Ishikawa (cell line): Measurements from ENCODE around the gene GSS.

ENCODE experiments used
- CEBPB ChIP-seq: IDR thresholded peaks from 2 replicates; pipeline ENCODE4 v1.6.1; 2012
- CREB1 ChIP-seq: IDR thresholded peaks from 2 replicates; pipeline ENCODE4 v1.6.1; 2012; ENCODE audit warnings: low read depth
- EGR1 ChIP-seq: IDR thresholded peaks from 2 replicates; pipeline ENCODE4 v1.6.1; 2012
- EP300 ChIP-seq: IDR thresholded peaks from 2 replicates; pipeline ENCODE4 v1.6.1; 2012; ENCODE audit warnings: borderline replicate concordance
- FOXM1 ChIP-seq: IDR thresholded peaks from 2 replicates; pipeline ENCODE4 v1.6.1; 2012; ENCODE audit warnings: low read depth, borderline replicate concordance
- NFIC ChIP-seq: IDR thresholded peaks from 2 replicates; pipeline ENCODE4 v1.6.1; 2012
- RAD21 ChIP-seq: IDR thresholded peaks from 2 replicates; pipeline ENCODE4 v1.6.1; 2012; ENCODE audit warnings: low read depth
- TAF1 ChIP-seq: IDR thresholded peaks from 2 replicates; pipeline ENCODE4 v1.6.1; 2012; ENCODE audit warnings: low read depth, mild to moderate bottlenecking
- TCF12 ChIP-seq: IDR thresholded peaks from 2 replicates; pipeline ENCODE4 v1.6.1; 2012; ENCODE audit warnings: low read depth
- TEAD4 ChIP-seq: IDR thresholded peaks from 2 replicates; pipeline ENCODE4 v1.6.1; 2012
- USF1 ChIP-seq: IDR thresholded peaks from 2 replicates; pipeline ENCODE4 v1.6.1; 2012
- YY1 ChIP-seq: IDR thresholded peaks from 2 replicates; pipeline ENCODE4 v1.6.1; 2012; ENCODE audit warnings: low read depth
- ZBTB7A ChIP-seq: IDR thresholded peaks from 2 replicates; pipeline ENCODE4 v1.6.1; 2012; ENCODE audit warnings: low read depth
- TF ChIP-seq, protein P1 (sequence below): IDR thresholded peaks from 2 replicates; pipeline ENCODE4 v1.6.1; 2012
- TF ChIP-seq, protein P2 (sequence below): IDR thresholded peaks from 2 replicates; pipeline ENCODE4 v1.6.1; 2012; ENCODE audit warnings: low read depth, mild to moderate bottlenecking

Gene GSS

DNA sequence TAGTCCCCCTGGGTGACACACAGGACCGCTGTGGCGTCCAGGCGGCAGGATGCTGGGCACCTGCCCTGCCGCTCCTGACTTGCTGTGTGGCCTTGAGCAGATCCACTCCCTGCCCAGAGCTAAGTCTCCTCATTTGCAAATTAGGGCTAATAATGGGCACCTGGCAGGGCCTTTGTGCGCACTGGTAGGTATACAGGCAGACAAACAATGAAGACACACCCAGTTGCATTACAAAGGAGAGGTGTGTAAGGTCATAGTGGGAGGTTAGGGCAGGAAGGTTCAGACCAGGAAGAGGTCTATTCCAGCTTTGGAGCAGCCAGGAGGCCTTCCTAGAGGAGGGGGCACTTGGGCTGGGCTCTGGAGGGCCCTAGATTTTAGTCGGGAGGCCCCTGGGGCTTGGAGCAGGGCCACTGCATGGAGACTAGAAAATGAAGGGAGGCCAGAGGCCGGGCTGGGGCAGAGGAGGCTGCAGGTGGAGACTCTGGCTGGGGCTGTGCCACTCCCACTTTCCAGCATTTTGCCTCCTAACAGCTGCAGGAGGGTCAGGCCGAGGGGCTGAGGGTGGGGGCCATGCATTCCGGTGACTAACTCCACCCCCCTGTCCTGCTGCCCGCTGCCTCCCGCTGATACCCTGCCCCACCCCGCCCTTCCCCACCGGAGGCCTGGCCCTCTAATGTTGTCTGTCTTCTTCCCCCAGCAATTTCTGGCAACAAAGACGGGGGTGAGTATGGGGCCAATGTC lies 28.6 kb upstream of the GSS start:
- TF ChIP-seq EP300 (no peak), ZBTB7A (no peak), TAF1 (no peak), USF1 (no peak), EGR1 (no peak), RAD21 (no peak), TEAD4 (no peak), FOXM1 (no peak), CREB1 (no peak), NFIC (no peak), TCF12 (no peak)
- TF ChIP-seq, protein P1, sequence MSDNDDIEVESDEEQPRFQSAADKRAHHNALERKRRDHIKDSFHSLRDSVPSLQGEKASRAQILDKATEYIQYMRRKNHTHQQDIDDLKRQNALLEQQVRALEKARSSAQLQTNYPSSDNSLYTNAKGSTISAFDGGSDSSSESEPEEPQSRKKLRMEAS = no peak

DNA sequence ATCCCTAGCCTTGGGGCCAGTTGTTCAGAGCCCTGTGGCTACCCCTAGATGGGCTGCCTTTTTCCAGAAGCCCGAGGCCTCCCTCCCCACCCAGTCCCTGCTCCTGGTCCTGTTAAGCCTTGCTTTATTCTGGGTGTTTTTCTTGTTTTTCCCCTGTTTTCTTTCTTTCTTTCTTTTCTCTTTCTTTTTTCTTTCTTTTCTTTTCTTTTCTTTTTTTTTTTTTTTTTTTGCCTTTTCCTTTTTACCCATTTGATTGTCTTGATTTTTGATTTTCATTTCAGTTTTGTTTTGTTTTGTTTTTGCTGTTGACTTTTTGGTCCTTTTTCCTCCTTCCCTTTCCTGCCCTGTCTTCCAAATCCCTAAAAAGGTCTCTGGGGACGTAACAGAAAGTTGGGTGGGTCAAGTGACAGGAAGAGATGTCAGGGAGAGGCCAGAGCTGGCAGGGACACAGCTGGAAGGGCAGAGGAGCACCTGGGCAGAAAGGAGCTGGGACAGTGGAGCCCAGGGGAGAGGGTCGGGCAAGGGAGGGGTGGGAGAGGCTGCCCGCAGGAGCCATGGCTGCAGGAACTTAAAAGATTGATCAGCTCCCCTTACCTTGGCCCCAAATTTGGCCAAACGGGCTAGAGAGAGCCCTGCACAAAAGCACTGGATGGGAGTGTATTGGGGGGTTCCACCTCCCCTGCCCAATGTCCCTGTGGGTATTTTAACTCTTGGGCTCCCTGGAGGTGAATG lies 27.6 kb upstream of the GSS start:
- TF ChIP-seq YY1 (no peak), RAD21 (no peak), TEAD4 (no peak), USF1 (no peak), EGR1 (no peak), TCF12 (no peak), EP300 (no peak), FOXM1 (no peak), CREB1 (no peak), CEBPB (no peak), TAF1 (no peak), ZBTB7A (no peak), NFIC (no peak)
- TF ChIP-seq, protein P1 = no peak
- TF ChIP-seq, protein P2, sequence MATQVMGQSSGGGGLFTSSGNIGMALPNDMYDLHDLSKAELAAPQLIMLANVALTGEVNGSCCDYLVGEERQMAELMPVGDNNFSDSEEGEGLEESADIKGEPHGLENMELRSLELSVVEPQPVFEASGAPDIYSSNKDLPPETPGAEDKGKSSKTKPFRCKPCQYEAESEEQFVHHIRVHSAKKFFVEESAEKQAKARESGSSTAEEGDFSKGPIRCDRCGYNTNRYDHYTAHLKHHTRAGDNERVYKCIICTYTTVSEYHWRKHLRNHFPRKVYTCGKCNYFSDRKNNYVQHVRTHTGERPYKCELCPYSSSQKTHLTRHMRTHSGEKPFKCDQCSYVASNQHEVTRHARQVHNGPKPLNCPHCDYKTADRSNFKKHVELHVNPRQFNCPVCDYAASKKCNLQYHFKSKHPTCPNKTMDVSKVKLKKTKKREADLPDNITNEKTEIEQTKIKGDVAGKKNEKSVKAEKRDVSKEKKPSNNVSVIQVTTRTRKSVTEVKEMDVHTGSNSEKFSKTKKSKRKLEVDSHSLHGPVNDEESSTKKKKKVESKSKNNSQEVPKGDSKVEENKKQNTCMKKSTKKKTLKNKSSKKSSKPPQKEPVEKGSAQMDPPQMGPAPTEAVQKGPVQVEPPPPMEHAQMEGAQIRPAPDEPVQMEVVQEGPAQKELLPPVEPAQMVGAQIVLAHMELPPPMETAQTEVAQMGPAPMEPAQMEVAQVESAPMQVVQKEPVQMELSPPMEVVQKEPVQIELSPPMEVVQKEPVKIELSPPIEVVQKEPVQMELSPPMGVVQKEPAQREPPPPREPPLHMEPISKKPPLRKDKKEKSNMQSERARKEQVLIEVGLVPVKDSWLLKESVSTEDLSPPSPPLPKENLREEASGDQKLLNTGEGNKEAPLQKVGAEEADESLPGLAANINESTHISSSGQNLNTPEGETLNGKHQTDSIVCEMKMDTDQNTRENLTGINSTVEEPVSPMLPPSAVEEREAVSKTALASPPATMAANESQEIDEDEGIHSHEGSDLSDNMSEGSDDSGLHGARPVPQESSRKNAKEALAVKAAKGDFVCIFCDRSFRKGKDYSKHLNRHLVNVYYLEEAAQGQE = no peak

- no peak for TF ChIP-seq NFIC
- TF ChIP-seq, protein P1 = no peak
- TF ChIP-seq RAD21 = no peak
- TF ChIP-seq YY1 = no peak
- no peak for TF ChIP-seq TAF1
- no peak for TF ChIP-seq TCF12
- no peak for TF ChIP-seq EP300
- no peak for TF ChIP-seq ZBTB7A
- TF ChIP-seq, protein P2 = no peak
- no peak for TF ChIP-seq FOXM1
- no peak for TF ChIP-seq CEBPB
- TF ChIP-seq TEAD4 = no peak
- no peak for TF ChIP-seq USF1
- no peak for TF ChIP-seq CREB1
- no peak for TF ChIP-seq EGR1
Measured at GRCh38 chr20:34982270-34983088, 26.9 kb upstream of the GSS start.
